ENCODE data around the gene PPP6R2.

DNA sequence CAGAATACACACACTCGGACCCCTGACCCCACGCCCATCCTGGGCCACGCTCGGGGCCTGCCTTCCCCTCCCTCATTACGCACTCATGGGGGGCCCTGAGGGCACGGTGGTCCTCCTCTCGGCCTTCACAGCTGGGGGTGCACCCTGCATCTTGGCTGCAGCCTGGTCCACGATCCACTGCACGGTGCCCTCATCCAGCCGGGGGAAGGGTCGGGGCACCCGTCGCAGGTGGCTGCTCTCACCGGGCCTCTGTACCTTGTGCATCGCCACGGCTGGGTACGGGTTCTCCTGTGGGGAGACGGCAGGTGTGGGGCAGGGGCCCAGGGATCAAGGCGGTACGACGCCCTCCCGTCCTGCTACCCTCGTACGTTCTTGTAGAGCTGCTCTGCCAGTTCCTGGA, 121.3 kb downstream of the PPP6R2 start:
- no peak for TF ChIP-seq MYC (IDR thresholded peaks at IDR 0.05; ENCODE audit: low read depth, low read length)
- no peak for TF ChIP-seq MYC (CRISPR knock-in tag; IDR thresholded peaks at IDR 0.05; ENCODE audit: borderline replicate concordance, low read depth)
- no peak for TF ChIP-seq ZNF431 (CRISPR knock-in tag; IDR thresholded peaks at IDR 0.05)
- TF ChIP-seq NCOA2 (IDR thresholded peaks at IDR 0.05; ENCODE audit: partially characterized antibody in 2 of 2): no peak
- no peak for TF ChIP-seq TAF1 (IDR thresholded peaks at IDR 0.05; ENCODE audit: control insufficient read depth, extremely low read depth, insufficient read depth, low read length, severe bottlenecking)
- TF ChIP-seq HBP1 (CRISPR knock-in tag; IDR thresholded peaks at IDR 0.05): no peak
- TF ChIP-seq SNRNP70 (optimal IDR thresholded peaks at IDR 0.05; ENCODE audit: low read depth, low read length): no peak
